Prostate gland (tissue), 2 donors: ENCODE data around the gene USP10.

Experiments used
- POLR2A ChIP-seq: fragments of 450-650 bp; IDR thresholded peaks from one replicate; pipeline ENCODE4 v1.6.1; 2016; ENCODE audit warnings: antibody characterized with exemption, mild to moderate bottlenecking
- TF ChIP-seq, protein P1 (sequence below), 4 experiments: fragments of 200-600 bp in 2 of 4; fragments of 450-650 bp in 2 of 4; sonication (generic) in 2 of 4; IDR thresholded peaks; 1 replicate in 3 of 4; 2 replicates in 1 of 4; pipeline ENCODE4 v1.5.1; 2016 to 2019; ENCODE audit warnings: antibody characterized with exemption in 4 of 4, mild to moderate bottlenecking in 2 of 4, moderate library complexity in 2 of 4

DNA sequence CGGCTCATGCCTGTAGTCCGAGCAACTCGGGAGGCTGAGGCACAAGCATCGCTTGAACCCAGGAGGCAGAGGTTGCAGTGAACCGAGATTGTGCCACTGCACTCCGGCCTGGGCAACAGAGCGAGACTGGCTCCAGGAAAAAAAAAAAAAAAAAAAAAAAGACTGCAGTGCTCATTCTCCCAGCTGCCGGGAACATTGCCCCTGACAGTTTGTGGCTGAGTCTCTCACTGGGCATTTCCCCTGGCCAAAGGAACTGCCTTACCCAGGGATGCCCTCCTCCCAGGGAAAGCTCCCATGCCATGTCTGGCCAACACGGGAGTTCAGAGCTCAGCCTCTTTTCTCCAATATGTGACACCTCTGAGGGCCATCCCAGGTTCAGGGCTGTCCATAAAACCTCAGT, 21.3 kb upstream of the USP10 start:
- TF ChIP-seq, protein P1, sequence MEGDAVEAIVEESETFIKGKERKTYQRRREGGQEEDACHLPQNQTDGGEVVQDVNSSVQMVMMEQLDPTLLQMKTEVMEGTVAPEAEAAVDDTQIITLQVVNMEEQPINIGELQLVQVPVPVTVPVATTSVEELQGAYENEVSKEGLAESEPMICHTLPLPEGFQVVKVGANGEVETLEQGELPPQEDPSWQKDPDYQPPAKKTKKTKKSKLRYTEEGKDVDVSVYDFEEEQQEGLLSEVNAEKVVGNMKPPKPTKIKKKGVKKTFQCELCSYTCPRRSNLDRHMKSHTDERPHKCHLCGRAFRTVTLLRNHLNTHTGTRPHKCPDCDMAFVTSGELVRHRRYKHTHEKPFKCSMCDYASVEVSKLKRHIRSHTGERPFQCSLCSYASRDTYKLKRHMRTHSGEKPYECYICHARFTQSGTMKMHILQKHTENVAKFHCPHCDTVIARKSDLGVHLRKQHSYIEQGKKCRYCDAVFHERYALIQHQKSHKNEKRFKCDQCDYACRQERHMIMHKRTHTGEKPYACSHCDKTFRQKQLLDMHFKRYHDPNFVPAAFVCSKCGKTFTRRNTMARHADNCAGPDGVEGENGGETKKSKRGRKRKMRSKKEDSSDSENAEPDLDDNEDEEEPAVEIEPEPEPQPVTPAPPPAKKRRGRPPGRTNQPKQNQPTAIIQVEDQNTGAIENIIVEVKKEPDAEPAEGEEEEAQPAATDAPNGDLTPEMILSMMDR (IDR thresholded peaks at IDR 0.05), result no peak
- TF ChIP-seq POLR2A, result no peak
